ENCODE data around the gene CTAG1B.
"Not testable (repeated sequence)": the region's sequence is repeated elsewhere in the genome, so short reads cannot be mapped to it uniquely, and the experiment has no call there.

CTAG1B gene

GRCh38 chrX:154620767-154621414, 1.8 kb upstream of the CTAG1B start:
- DNase-seq (ENCODE audit: low read depth in 3 of 3) = not testable (repeated sequence)

GRCh38 chrX:154613586-154613985, 5.5 kb downstream of the CTAG1B start:
- not testable (repeated sequence) for DNase-seq (ENCODE audit: low read depth in 3 of 3)

GRCh38 chrX:154611146-154611545, 7.9 kb downstream of the CTAG1B start:
- DNase-seq (ENCODE audit: low read depth in 3 of 3) = not testable (repeated sequence)

- not testable (repeated sequence) for DNase-seq (ENCODE audit: low read depth in 3 of 3)
These were observed 10.3 kb downstream of the CTAG1B start for GRCh38 chrX:154608823-154609222.

GRCh38 chrX:154607976-154608375, 11.1 kb downstream of the CTAG1B start:
- DNase-seq (ENCODE audit: low read depth in 3 of 3) = not testable (repeated sequence)

- DNase-seq (ENCODE audit: low read depth in 3 of 3) = no peak
These were observed 11.7 kb downstream of the CTAG1B start for GRCh38 chrX:154607370-154607769.

GRCh38 chrX:154605566-154605965, 13.5 kb downstream of the CTAG1B start:
- no peak for DNase-seq (ENCODE audit: low read depth in 3 of 3)

- DNase-seq (ENCODE audit: low read depth in 3 of 3) = no peak
These were observed 15.3 kb downstream of the CTAG1B start for GRCh38 chrX:154603438-154604430.

GRCh38 chrX:154602766-154603437, 16.2 kb downstream of the CTAG1B start:
- no peak for DNase-seq (ENCODE audit: low read depth in 3 of 3)

- no peak for DNase-seq (ENCODE audit: low read depth in 3 of 3)
These were observed 16.9 kb downstream of the CTAG1B start for GRCh38 chrX:154602226-154602625.

GRCh38 chrX:154600759-154601374, 18.2 kb downstream of the CTAG1B start:
- DNase-seq (ENCODE audit: low read depth in 3 of 3) = no peak

- DNase-seq (ENCODE audit: low read depth in 3 of 3) = no peak
These were observed 19.6 kb downstream of the CTAG1B start for GRCh38 chrX:154599531-154599930.

GRCh38 chrX:154598656-154599055, 20.4 kb downstream of the CTAG1B start:
- no peak for DNase-seq (ENCODE audit: low read depth in 3 of 3)

GRCh38 chrX:154597221-154597620, 21.9 kb downstream of the CTAG1B start:
- DNase-seq (ENCODE audit: low read depth in 3 of 3) = no peak

- DNase-seq (ENCODE audit: low read depth in 3 of 3) = no peak
These were observed 22.7 kb downstream of the CTAG1B start for GRCh38 chrX:154596290-154596929.

- DNase-seq (ENCODE audit: low read depth in 3 of 3) = no peak
These were observed 23.4 kb downstream of the CTAG1B start for GRCh38 chrX:154595559-154596249.

GRCh38 chrX:154594491-154594890, 24.6 kb downstream of the CTAG1B start:
- DNase-seq (ENCODE audit: low read depth in 3 of 3) = no peak

GRCh38 chrX:154593201-154593600, 25.9 kb downstream of the CTAG1B start:
- no peak for DNase-seq (ENCODE audit: low read depth in 3 of 3)

GRCh38 chrX:154592505-154592904, 26.6 kb downstream of the CTAG1B start:
- DNase-seq (ENCODE audit: low read depth in 3 of 3) = no peak

GRCh38 chrX:154590415-154590814, 28.7 kb downstream of the CTAG1B start:
- not testable (repeated sequence) for DNase-seq (ENCODE audit: low read depth in 3 of 3)
